OCI-LY1 (cell line): ENCODE results near the gene ZBTB47.

Experiments
- H2AFZ ChIP-seq: fragments of 200-600 bp; sonication (generic), shearing (Covaris generic); 2 replicates; pipeline ENCODE4 v1.6.0; 2014; ENCODE audit warnings: antibody characterized with exemption, mild to moderate bottlenecking, low read length
- H3F3A ChIP-seq: fragments of 200-600 bp; sonication (generic), shearing (Covaris generic); 2 replicates; pipeline ENCODE4 v1.6.0; 2014; ENCODE audit warnings: mild to moderate bottlenecking, antibody characterized with exemption, low read length, moderate library complexity; ENCODE audit not compliant: insufficient read depth
- H3K27ac ChIP-seq: fragments of 200-600 bp; sonication (generic); 2 replicates; pipeline ENCODE4 v1.5.1; 2014; ENCODE audit warnings: low read length, mixed run types, mild to moderate bottlenecking, low read depth; ENCODE audit not compliant: poor library complexity, severe bottlenecking
- H3K27me3 ChIP-seq: fragments of 200-600 bp; sonication (generic); 2 replicates; pipeline ENCODE4 v1.6.0; 2014; ENCODE audit warnings: antibody characterized with exemption, mild to moderate bottlenecking, low read length, moderate library complexity; ENCODE audit not compliant: insufficient read depth
- H3K36me3 ChIP-seq: fragments of 200-600 bp; sonication (generic); 2 replicates; pipeline ENCODE4 v1.6.1; 2014; ENCODE audit warnings: mild to moderate bottlenecking, antibody characterized with exemption, low read length, moderate library complexity, mixed read lengths; ENCODE audit not compliant: insufficient read depth
- H3K4me1 ChIP-seq: fragments of 200-600 bp; sonication (generic); 2 replicates; pipeline ENCODE4 v1.5.1; 2014; ENCODE audit warnings: mild to moderate bottlenecking, low read length, moderate library complexity; ENCODE audit not compliant: insufficient read depth, severe bottlenecking
- H3K4me2 ChIP-seq: fragments of 200-600 bp; sonication (generic), shearing (Covaris generic); 2 replicates; pipeline ENCODE4 v1.6.1; 2014; ENCODE audit warnings: low read length
- H3K4me3 ChIP-seq: fragments of 200-600 bp; sonication (generic); 2 replicates; pipeline ENCODE4 v1.5.1; 2014; ENCODE audit warnings: low read length, low read depth, mild to moderate bottlenecking, mixed read lengths; ENCODE audit not compliant: poor library complexity, severe bottlenecking
- H3K79me2 ChIP-seq: fragments of 200-600 bp; shearing (Covaris generic); 2 replicates; pipeline ENCODE4 v1.6.1; 2016; ENCODE audit warnings: mixed run types, low read length, mixed read lengths; ENCODE audit not compliant: insufficient read depth
- H3K9ac ChIP-seq: fragments of 200-600 bp; sonication (generic), shearing (Covaris generic); 2 replicates; pipeline ENCODE4 v1.6.1; 2014; ENCODE audit warnings: mild to moderate bottlenecking, low read length, mixed read lengths
- H3K9me2 ChIP-seq: fragments of 200-600 bp; sonication (generic), shearing (Covaris generic); 2 replicates; pipeline ENCODE4 v1.6.1; 2014; ENCODE audit warnings: low read depth, mild to moderate bottlenecking, low read length, mixed read lengths
- H3K9me3 ChIP-seq: fragments of 200-600 bp; shearing (Covaris generic); 2 replicates; pipeline ENCODE4 v1.6.1; 2014; ENCODE audit warnings: low read length, mixed read lengths
- H4K20me1 ChIP-seq: fragments of 200-600 bp; sonication (generic), shearing (Covaris generic); 2 replicates; pipeline ENCODE4 v1.6.0; 2016; ENCODE audit warnings: mild to moderate bottlenecking, low read length; ENCODE audit not compliant: insufficient read depth
- CTCF ChIP-seq: fragments of 200-600 bp; sonication (generic), shearing (Covaris generic); IDR thresholded peaks from 2 replicates; pipeline ENCODE4 v1.5.1; 2017; ENCODE audit warnings: mild to moderate bottlenecking, antibody characterized with exemption, low read length, moderate library complexity, mixed read lengths
- EZH2 ChIP-seq: fragments of 200-600 bp; sonication (generic), shearing (Covaris generic); IDR thresholded peaks from 2 replicates; pipeline ENCODE4 v1.8.0; 2017; ENCODE audit warnings: borderline replicate concordance, mixed run types, mild to moderate bottlenecking, antibody characterized with exemption, low read length, moderate library complexity, mixed read lengths

ZBTB47 gene

DNA sequence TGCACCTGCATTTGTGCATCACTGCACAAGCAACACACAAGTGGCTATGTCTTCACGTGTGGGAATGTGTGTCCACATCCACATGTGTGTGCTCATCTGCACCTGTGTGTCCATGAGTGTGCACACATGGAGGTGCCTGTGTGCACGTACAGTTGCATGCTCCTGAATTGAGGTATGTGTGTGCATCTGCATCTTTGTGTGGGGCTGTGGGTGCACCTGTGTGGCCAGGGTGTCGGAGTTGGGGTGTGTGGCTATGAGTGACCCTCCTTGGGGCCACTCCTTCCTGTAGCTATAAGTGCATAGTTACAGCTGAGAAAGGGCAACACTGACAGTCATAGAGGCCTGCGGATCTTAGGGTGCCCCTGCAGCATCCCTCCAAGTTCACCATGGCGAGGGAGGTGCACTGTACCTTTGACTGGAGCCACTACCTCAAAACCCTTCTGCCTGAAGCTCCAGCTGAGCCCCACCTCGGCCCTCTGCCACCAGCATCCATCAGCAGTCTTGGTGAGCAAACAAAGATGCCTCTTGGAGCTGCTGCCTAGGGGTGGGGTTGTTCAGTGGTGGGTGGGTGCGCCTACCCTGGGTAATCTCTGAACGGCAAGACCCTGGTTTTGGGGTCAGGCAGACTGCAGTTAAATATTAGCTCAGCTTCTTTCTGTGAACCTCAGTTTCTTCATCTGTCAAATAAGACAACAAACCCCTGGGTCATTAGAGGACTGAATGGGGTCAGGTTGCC lies 54.3 kb downstream of the ZBTB47 start:
- no peaks in the 10 kb centered on the region for H3K9me2 ChIP-seq
- no peak overlapping the region for H3K4me3 ChIP-seq
- H3K79me2 ChIP-seq = no peaks in the 10 kb centered on the region
- H3F3A ChIP-seq = no peaks in the 10 kb centered on the region
- TF ChIP-seq CTCF (no peak), EZH2 (no peak)
- no peaks in the 10 kb centered on the region for H4K20me1 ChIP-seq
- no peak overlapping the region for H3K4me2 ChIP-seq
- no peak overlapping the region for H3K27ac ChIP-seq
- no peaks in the 10 kb centered on the region for H3K9me3 ChIP-seq
- no peak overlapping the region for H2AFZ ChIP-seq
- H3K4me1 ChIP-seq = no peaks in the 10 kb centered on the region
- no peaks in the 10 kb centered on the region for H3K36me3 ChIP-seq
- no peaks in the 10 kb centered on the region for H3K27me3 ChIP-seq
- no peak overlapping the region for H3K9ac ChIP-seq

- H3K36me3 ChIP-seq = no peaks in the 10 kb centered on the region
- H3K4me1 ChIP-seq = no peaks in the 10 kb centered on the region
- no peak for TF ChIP-seq CTCF
- TF ChIP-seq EZH2 = no peak
- no peak overlapping the region for H2AFZ ChIP-seq
- no peak overlapping the region for H3K4me2 ChIP-seq
- no peaks in the 10 kb centered on the region for H4K20me1 ChIP-seq
- no peak overlapping the region for H3K9ac ChIP-seq
- H3K27ac ChIP-seq = no peak overlapping the region
- no peaks in the 10 kb centered on the region for H3K9me3 ChIP-seq
- no peaks in the 10 kb centered on the region for H3K9me2 ChIP-seq
- no peaks in the 10 kb centered on the region for H3F3A ChIP-seq
- no peaks in the 10 kb centered on the region for H3K27me3 ChIP-seq
- H3K4me3 ChIP-seq = no peak overlapping the region
- H3K79me2 ChIP-seq = no peaks in the 10 kb centered on the region
These were observed 55.2 kb downstream of the ZBTB47 start for GRCh38 chr3:42708611-42709151.

- Histone ChIP-seq H3K9me3 (no peaks in the 10 kb centered on the region), H4K20me1 (no peaks in the 10 kb centered on the region)
- no peak for TF ChIP-seq CTCF
- no peak for TF ChIP-seq EZH2
These were observed 56.1 kb downstream of the ZBTB47 start for GRCh38 chr3:42709621-42710020.

More at GRCh38 chr3:42709621-42710020, 56.1 kb downstream of the ZBTB47 start:
- Histone ChIP-seq H3K4me3 (no peak overlapping the region), H3K4me1 (no peaks in the 10 kb centered on the region), H3K27me3 (no peaks in the 10 kb centered on the region), H3F3A (no peaks in the 10 kb centered on the region), H3K79me2 (no peaks in the 10 kb centered on the region), H3K36me3 (no peaks in the 10 kb centered on the region), H3K9me2 (no peaks in the 10 kb centered on the region), H3K27ac (no peak overlapping the region), H3K9ac (no peak overlapping the region), H2AFZ (no peak overlapping the region), H3K4me2 (no peak overlapping the region)
